WTC11 (cell line): Measurements from ENCODE around the gene LRRC4. TPM values are rescaled to one million over a fixed set of nuclear protein-coding genes. Genes with fewer than 3 reads are reported as not detected.

Source experiments
- ATAC-seq: fragments of 200-7000 bp; cut with Tn5 transposase; 2 replicates; pipeline ENCODE4 v1.10.0; 2021; ENCODE audit warnings: mild to moderate bottlenecking, moderate library complexity
- CTCF ChIA-PET: fragments of 300-600 bp; sonication (Branson Sonifier 250); formaldehyde crosslinking; loops from one replicate; lab custom pipeline; 2021; ENCODE audit warnings: antibody characterized with exemption; lab: Charles Lee
- POLR2A ChIA-PET: fragments of 350-600 bp; sonication (Branson Sonifier 250); formaldehyde crosslinking; loops from one replicate; lab custom pipeline; 2021; ENCODE audit warnings: antibody characterized with exemption; lab: Charles Lee
- DNase-seq: peaks from one replicate; pipeline ENCODE4 v3.0.0; 2021; ENCODE audit warnings: low spot score
- H3K27ac Mint-ChIP-seq: 2 replicates; pipeline ENCODE4 v1.8.0; 2021; ENCODE audit warnings: mixed read lengths
- H3K27me3 Mint-ChIP-seq: 2 replicates; pipeline ENCODE4 v1.8.0; 2021; ENCODE audit warnings: low read depth, mild to moderate bottlenecking, moderate library complexity, mixed read lengths
- H3K36me3 Mint-ChIP-seq: 2 replicates; pipeline ENCODE4 v1.8.0; 2021; ENCODE audit warnings: mixed read lengths
- H3K4me1 Mint-ChIP-seq: 2 replicates; pipeline ENCODE4 v1.8.0; 2022; ENCODE audit warnings: mixed read lengths
- H3K4me3 Mint-ChIP-seq: 2 replicates; pipeline ENCODE4 v1.8.0; 2021; ENCODE audit warnings: mild to moderate bottlenecking, moderate library complexity, mixed read lengths
- H3K9me3 Mint-ChIP-seq: 2 replicates; pipeline ENCODE4 v1.8.0; 2021; ENCODE audit warnings: mixed read lengths
- FOXJ3 ChIP-seq: sonication (generic); formaldehyde crosslinking; IDR thresholded peaks from 2 replicates; pipeline ENCODE4 v1.9.0; 2021; ENCODE audit warnings: missing genetic modification reagents, mild to moderate bottlenecking, borderline replicate concordance
- FOXK1 ChIP-seq: sonication (generic); formaldehyde crosslinking; IDR thresholded peaks from 2 replicates; pipeline ENCODE4 v1.8.0; 2022; ENCODE audit warnings: mild to moderate bottlenecking, moderate library complexity, missing genetic modification reagents
- IRF2 ChIP-seq: sonication (generic); formaldehyde crosslinking; IDR thresholded peaks from 2 replicates; pipeline ENCODE4 v1.8.0; 2022; ENCODE audit warnings: low read depth, missing genetic modification reagents, borderline replicate concordance
- RELA ChIP-seq: sonication (generic); formaldehyde crosslinking; IDR thresholded peaks from 2 replicates; pipeline ENCODE4 v1.8.1; 2022; ENCODE audit warnings: missing genetic modification reagents, mild to moderate bottlenecking, borderline replicate concordance
- RORB ChIP-seq: fragments of 250-450 bp; sonication (Bioruptor Pico); IDR thresholded peaks from 2 replicates; pipeline ENCODE4 v1.9.0; 2021; ENCODE audit warnings: mild to moderate bottlenecking
- STAT6 ChIP-seq: sonication (generic); formaldehyde crosslinking; conservative IDR thresholded peaks from 2 replicates; pipeline ENCODE4 v1.8.1; 2023; ENCODE audit warnings: mild to moderate bottlenecking, low read depth, missing genetic modification reagents, moderate library complexity
- TP53 ChIP-seq: sonication (generic); formaldehyde crosslinking; IDR thresholded peaks from 2 replicates; pipeline ENCODE4 v1.8.1; 2023; ENCODE audit warnings: mild to moderate bottlenecking, missing genetic modification reagents
- ZMAT4 ChIP-seq: fragments of 250-450 bp; sonication (Bioruptor Pico); IDR thresholded peaks from 2 replicates; pipeline ENCODE4 v1.9.0; 2021; ENCODE audit warnings: mild to moderate bottlenecking
- ZNF219 ChIP-seq: sonication (generic); formaldehyde crosslinking; IDR thresholded peaks from 2 replicates; pipeline ENCODE4 v1.8.0; 2023; ENCODE audit warnings: missing genetic modification reagents, mild to moderate bottlenecking, borderline replicate concordance
- ZNF232 ChIP-seq: sonication (generic); formaldehyde crosslinking; IDR thresholded peaks from 2 replicates; pipeline ENCODE4 v1.8.0; 2022; ENCODE audit warnings: mild to moderate bottlenecking, missing genetic modification reagents
- ZNF425 ChIP-seq: fragments of 250-450 bp; sonication (Bioruptor Pico); conservative IDR thresholded peaks from 2 replicates; pipeline ENCODE4 v1.9.0; 2021; ENCODE audit warnings: mild to moderate bottlenecking
- ZNF671 ChIP-seq: fragments of 250-450 bp; sonication (Bioruptor Pico); IDR thresholded peaks from 2 replicates; pipeline ENCODE4 v1.8.0; 2021; ENCODE audit warnings: mild to moderate bottlenecking
- ZSCAN18 ChIP-seq: fragments of 250-450 bp; sonication (Bioruptor Pico); IDR thresholded peaks from 2 replicates; pipeline ENCODE4 v2.1.2; 2022; ENCODE audit warnings: mild to moderate bottlenecking, moderate library complexity
- total RNA-seq: library from RNA; stranded (reverse); gene quantifications from 3 replicates; pipeline ENCODE4 v1.2.3, GENCODE V29; 2021
- TF ChIP-seq, protein P1 (sequence below): sonication (generic); formaldehyde crosslinking; IDR thresholded peaks from 2 replicates; pipeline ENCODE4 v1.8.1; 2023; ENCODE audit warnings: mild to moderate bottlenecking, moderate library complexity, missing genetic modification reagents
- TF ChIP-seq, protein P2 (sequence below): sonication (generic); formaldehyde crosslinking; IDR thresholded peaks from 2 replicates; pipeline ENCODE4 v1.8.0; 2023; ENCODE audit warnings: mild to moderate bottlenecking, missing genetic modification reagents

Gene LRRC4
- total RNA-seq, 1 experiment from 2014 or later: 14.9 TPM

GRCh38 chr7:127995881-127996215, 35.4 kb downstream of the LRRC4 start:
- Mint-ChIP-seq H3K27me3 (no peaks in the 10 kb centered on the region), H3K4me1 (peaks cover 38% of the 10 kb centered on the region), H3K36me3 (peaks cover 17% of the 10 kb centered on the region), H3K9me3 (no peaks in the 10 kb centered on the region), H3K4me3 (no peak overlapping the region), H3K27ac (no peak overlapping the region)
- DNase-seq (no peak), ATAC-seq (no peak)
- TF ChIP-seq ZNF219: no peak
- no peak for TF ChIP-seq FOXJ3 (CRISPR knock-in tag)
- TF ChIP-seq RORB (CRISPR knock-in tag): no peak
- TF ChIP-seq, protein P1, sequence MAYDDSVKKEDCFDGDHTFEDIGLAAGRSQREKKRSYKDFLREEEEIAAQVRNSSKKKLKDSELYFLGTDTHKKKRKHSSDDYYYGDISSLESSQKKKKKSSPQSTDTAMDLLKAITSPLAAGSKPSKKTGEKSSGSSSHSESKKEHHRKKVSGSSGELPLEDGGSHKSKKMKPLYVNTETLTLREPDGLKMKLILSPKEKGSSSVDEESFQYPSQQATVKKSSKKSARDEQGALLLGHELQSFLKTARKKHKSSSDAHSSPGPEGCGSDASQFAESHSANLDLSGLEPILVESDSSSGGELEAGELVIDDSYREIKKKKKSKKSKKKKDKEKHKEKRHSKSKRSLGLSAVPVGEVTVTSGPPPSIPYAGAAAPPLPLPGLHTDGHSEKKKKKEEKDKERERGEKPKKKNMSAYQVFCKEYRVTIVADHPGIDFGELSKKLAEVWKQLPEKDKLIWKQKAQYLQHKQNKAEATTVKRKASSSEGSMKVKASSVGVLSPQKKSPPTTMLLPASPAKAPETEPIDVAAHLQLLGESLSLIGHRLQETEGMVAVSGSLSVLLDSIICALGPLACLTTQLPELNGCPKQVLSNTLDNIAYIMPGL (CRISPR knock-in tag): no peak
- TF ChIP-seq ZNF671: no peak
- TF ChIP-seq ZNF425 (CRISPR knock-in tag): no peak
- TF ChIP-seq, protein P2, sequence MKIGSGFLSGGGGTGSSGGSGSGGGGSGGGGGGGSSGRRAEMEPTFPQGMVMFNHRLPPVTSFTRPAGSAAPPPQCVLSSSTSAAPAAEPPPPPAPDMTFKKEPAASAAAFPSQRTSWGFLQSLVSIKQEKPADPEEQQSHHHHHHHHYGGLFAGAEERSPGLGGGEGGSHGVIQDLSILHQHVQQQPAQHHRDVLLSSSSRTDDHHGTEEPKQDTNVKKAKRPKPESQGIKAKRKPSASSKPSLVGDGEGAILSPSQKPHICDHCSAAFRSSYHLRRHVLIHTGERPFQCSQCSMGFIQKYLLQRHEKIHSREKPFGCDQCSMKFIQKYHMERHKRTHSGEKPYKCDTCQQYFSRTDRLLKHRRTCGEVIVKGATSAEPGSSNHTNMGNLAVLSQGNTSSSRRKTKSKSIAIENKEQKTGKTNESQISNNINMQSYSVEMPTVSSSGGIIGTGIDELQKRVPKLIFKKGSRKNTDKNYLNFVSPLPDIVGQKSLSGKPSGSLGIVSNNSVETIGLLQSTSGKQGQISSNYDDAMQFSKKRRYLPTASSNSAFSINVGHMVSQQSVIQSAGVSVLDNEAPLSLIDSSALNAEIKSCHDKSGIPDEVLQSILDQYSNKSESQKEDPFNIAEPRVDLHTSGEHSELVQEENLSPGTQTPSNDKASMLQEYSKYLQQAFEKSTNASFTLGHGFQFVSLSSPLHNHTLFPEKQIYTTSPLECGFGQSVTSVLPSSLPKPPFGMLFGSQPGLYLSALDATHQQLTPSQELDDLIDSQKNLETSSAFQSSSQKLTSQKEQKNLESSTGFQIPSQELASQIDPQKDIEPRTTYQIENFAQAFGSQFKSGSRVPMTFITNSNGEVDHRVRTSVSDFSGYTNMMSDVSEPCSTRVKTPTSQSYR (CRISPR knock-in tag): no peak
- no peak for TF ChIP-seq TP53 (CRISPR knock-in tag)
- TF ChIP-seq RELA: no peak
- TF ChIP-seq STAT6 (CRISPR knock-in tag): no peak
- TF ChIP-seq IRF2 (CRISPR knock-in tag): no peak
- no peak for TF ChIP-seq ZSCAN18 (CRISPR knock-in tag)
- TF ChIP-seq ZNF232: no peak
- no peak for TF ChIP-seq FOXK1 (CRISPR knock-in tag)
- no peak for TF ChIP-seq ZMAT4 (CRISPR knock-in tag)
- POLR2A ChIA-PET: interaction anchor here (1.0 kb wide), 1 partner anchor 304 kb away, joined by 3 read pairs; no protein-coding TSS in a partner anchor
- CTCF ChIA-PET: interaction anchor here (0.6 to 1.1 kb wide), 5 partner anchors 13 to 214 kb away, joined by 3 to 5 read pairs (median 4); no protein-coding TSS in a partner anchor
